Measurements from ENCODE around the gene FBXL19. TPM values are rescaled to one million over a fixed set of nuclear protein-coding genes. Genes with fewer than 3 reads are reported as not detected.

Gene FBXL19
- total RNA-seq, 1 donor from 2014 or later: 36.4 TPM

- H3K4me3 ChIP-seq (ENCODE audit: low read depth, low read length): no peak overlapping the region
- no peak for DNase-seq (ENCODE audit: low read depth)
- H3K27me3 ChIP-seq (ENCODE audit: control insufficient read depth, insufficient read depth, low read length): no peaks in the 10 kb centered on the region
- no peak for TF ChIP-seq CTCF (IDR thresholded peaks at IDR 0.05; ENCODE audit: insufficient read depth, low read length, poor library complexity, severe bottlenecking)
- H3K36me3 ChIP-seq (ENCODE audit: control insufficient read depth, insufficient read depth, low read length): peaks cover 3% of the 10 kb centered on the region
Measured at GRCh38 chr16:30986129-30986991, 63.0 kb downstream of the FBXL19 start.

GRCh38 chr16:30987581-30988190 lies 64.3 kb downstream of the FBXL19 start:
- peaks cover 3% of the 10 kb centered on the region for H3K36me3 ChIP-seq (ENCODE audit: control insufficient read depth, insufficient read depth, low read length)
- H3K27me3 ChIP-seq (ENCODE audit: control insufficient read depth, insufficient read depth, low read length): no peaks in the 10 kb centered on the region
- no peak for DNase-seq (ENCODE audit: low read depth)
- H3K4me3 ChIP-seq (ENCODE audit: low read depth, low read length): no peak overlapping the region
- TF ChIP-seq CTCF (IDR thresholded peaks at IDR 0.05; ENCODE audit: insufficient read depth, low read length, poor library complexity, severe bottlenecking): no peak

- TF ChIP-seq CTCF (IDR thresholded peaks at IDR 0.05; ENCODE audit: insufficient read depth, low read length, poor library complexity, severe bottlenecking): no peak
- DNase-seq (ENCODE audit: low read depth): no peak
- H3K36me3 ChIP-seq (ENCODE audit: control insufficient read depth, insufficient read depth, low read length): peaks cover 2% of the 10 kb centered on the region
- H3K4me3 ChIP-seq (ENCODE audit: low read depth, low read length): no peak overlapping the region
- H3K27me3 ChIP-seq (ENCODE audit: control insufficient read depth, insufficient read depth, low read length): no peaks in the 10 kb centered on the region
Measured at GRCh38 chr16:30989469-30990047, 66.2 kb downstream of the FBXL19 start.

- DNase-seq (ENCODE audit: low read depth): no peak
- H3K36me3 ChIP-seq (ENCODE audit: control insufficient read depth, insufficient read depth, low read length): no peaks in the 10 kb centered on the region
- H3K4me3 ChIP-seq (ENCODE audit: low read depth, low read length): no peak overlapping the region
- TF ChIP-seq CTCF (IDR thresholded peaks at IDR 0.05; ENCODE audit: insufficient read depth, low read length, poor library complexity, severe bottlenecking): no peak
- no peaks in the 10 kb centered on the region for H3K27me3 ChIP-seq (ENCODE audit: control insufficient read depth, insufficient read depth, low read length)
Measured at GRCh38 chr16:30990105-30990504, 66.7 kb downstream of the FBXL19 start.

- no peak for TF ChIP-seq CTCF (IDR thresholded peaks at IDR 0.05; ENCODE audit: insufficient read depth, low read length, poor library complexity, severe bottlenecking)
- Histone ChIP-seq H3K27me3 (ENCODE audit: control insufficient read depth, insufficient read depth, low read length) (no peaks in the 10 kb centered on the region), H3K36me3 (ENCODE audit: control insufficient read depth, insufficient read depth, low read length) (no peaks in the 10 kb centered on the region), H3K4me3 (ENCODE audit: low read depth, low read length) (no peak overlapping the region)
- DNase-seq (ENCODE audit: low read depth): no peak
Measured at GRCh38 chr16:30991052-30991451, 67.7 kb downstream of the FBXL19 start.
